ENCODE measurements around the gene P2RY14. TPM values are rescaled to one million over a fixed set of nuclear protein-coding genes. Genes with fewer than 3 reads are reported as not detected.

P2RY14 gene
- total RNA-seq, 2 experiments from 2014 or later: 0.51 to 0.70 TPM

DNA sequence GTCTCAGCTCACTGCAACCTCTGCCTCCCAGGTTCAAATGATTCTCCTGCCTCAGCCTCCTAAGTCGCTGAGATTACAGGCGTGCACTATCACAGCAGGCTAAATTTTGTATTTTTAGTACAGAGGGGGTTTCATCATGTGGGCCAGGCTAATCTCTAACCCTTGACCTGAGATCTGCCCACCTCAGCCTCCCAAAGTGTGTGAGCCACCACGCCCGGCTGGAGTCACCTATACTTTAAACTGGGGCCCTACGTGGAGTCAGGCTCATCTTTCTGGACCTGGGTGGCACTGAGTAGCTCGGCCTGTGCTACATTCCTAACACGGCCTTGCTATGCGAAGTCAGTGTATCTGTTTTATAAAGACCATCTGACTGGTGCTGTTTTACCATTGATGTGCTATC lies 81.1 kb downstream of the P2RY14 start:
- intact Hi-C loops (cut with micrococcal nuclease): no loop called here
- Mint-ChIP-seq H3K4me3 (no peak overlapping the region), H3K36me3 (ENCODE audit: low read depth) (peaks cover 79% of the 10 kb centered on the region), H3K27ac (peak overlapping the region; percentile 76), H3K27me3 (no peaks in the 10 kb centered on the region), H3K9me3 (peaks cover 10% of the 10 kb centered on the region), H3K4me1 (ENCODE audit: low read depth) (peaks cover 49% of the 10 kb centered on the region)
- TF ChIP-seq CTCF (IDR thresholded peaks at IDR 0.05): no peak
- ATAC-seq: no peak
- ChIA-PET POLR2A (interaction anchor here (0.7 to 6.9 kb wide), 9 partner anchors 10 to 1047 kb away, joined by 3 to 46 read pairs (median 4); no protein-coding TSS in a partner anchor), CTCF (interaction anchor here (0.8 to 2.0 kb wide), 8 partner anchors 8 to 31 kb away, joined by 3 to 8 read pairs (median 4); no protein-coding TSS in a partner anchor)
- DNase-seq: no peak

DNA sequence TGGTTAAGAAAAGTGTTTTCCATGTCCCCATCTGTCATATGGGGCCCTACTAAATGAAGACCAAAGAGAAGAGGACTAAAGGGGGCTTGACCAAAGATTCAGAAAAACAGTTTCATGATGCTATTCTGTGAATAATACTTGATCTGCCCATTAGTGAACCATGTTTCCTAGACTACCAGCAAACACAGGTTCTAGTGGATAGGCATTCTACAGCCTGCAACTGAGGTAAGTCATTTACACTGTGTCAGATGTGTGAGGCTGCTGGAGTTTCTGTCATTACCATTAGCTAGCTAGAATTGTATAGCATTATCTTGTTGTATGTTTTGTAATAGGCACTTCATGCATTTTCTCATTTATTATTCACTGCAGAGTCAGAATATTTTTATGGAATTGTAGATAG lies 81.9 kb downstream of the P2RY14 start:
- Mint-ChIP-seq H3K4me1 (ENCODE audit: low read depth) (peaks cover 52% of the 10 kb centered on the region), H3K4me3 (peak overlapping the region; percentile 3), H3K27ac (peak overlapping the region; percentile 81), H3K36me3 (ENCODE audit: low read depth) (peaks cover 73% of the 10 kb centered on the region), H3K9me3 (peaks cover 11% of the 10 kb centered on the region), H3K27me3 (no peaks in the 10 kb centered on the region)
- ATAC-seq (peak; percentile 33), DNase-seq (no peak)
- intact Hi-C loops (cut with micrococcal nuclease): no loop called here
- TF ChIP-seq CTCF (IDR thresholded peaks at IDR 0.05): no peak
- CTCF ChIA-PET: interaction anchor here (0.8 to 2.0 kb wide), 6 partner anchors 9 to 32 kb away, joined by 3 to 8 read pairs (median 4); no protein-coding TSS in a partner anchor
- POLR2A ChIA-PET: interaction anchor here (0.7 to 6.9 kb wide), 6 partner anchors 11 to 32 kb away, joined by 3 to 46 read pairs (median 6); no protein-coding TSS in a partner anchor

GRCh38 chr3:151195826-151196225 lies 82.5 kb downstream of the P2RY14 start:
- Mint-ChIP-seq H3K36me3 (ENCODE audit: low read depth) (peaks cover 73% of the 10 kb centered on the region), H3K27ac (peak overlapping the region; percentile 81), H3K4me1 (ENCODE audit: low read depth) (peaks cover 58% of the 10 kb centered on the region), H3K4me3 (no peak overlapping the region), H3K27me3 (no peaks in the 10 kb centered on the region), H3K9me3 (peaks cover 14% of the 10 kb centered on the region)
- ATAC-seq (no peak), DNase-seq (no peak)
- no peak for TF ChIP-seq CTCF (IDR thresholded peaks at IDR 0.05)
- CTCF ChIA-PET: interaction anchor here (0.7 to 1.6 kb wide), 4 partner anchors 11 to 33 kb away, joined by 3 to 8 read pairs (median 4); no protein-coding TSS in a partner anchor
- intact Hi-C loops (cut with micrococcal nuclease): no loop called here
- POLR2A ChIA-PET: interaction anchor here (1.7 to 6.9 kb wide), 2 partner anchors 11 to 12 kb away, joined by 9 to 46 read pairs; no protein-coding TSS in a partner anchor

DNA sequence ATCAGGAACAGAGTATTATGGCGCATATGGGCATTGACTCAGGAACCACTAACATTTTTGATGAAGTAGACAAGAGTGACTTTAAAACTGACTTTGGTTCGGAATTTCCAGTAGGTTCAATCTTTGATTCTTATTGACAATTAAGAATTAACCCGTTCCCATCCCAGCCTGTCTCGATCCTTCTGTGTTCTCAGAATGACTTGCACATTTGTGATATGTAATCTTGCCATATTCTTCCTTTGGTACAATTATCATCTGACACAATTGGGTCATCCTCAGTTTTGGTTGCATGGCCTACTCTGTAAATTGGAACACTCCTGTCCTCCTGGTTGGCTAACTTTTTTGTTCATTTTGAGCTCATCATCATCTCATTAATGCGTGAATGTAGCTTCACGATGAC lies 85.8 kb downstream of the P2RY14 start:
- intact Hi-C loops (cut with micrococcal nuclease): no loop called here
- CTCF ChIA-PET: interaction anchor here (0.6 to 1.6 kb wide), 6 partner anchors 9 to 25 kb away, joined by 3 to 4 read pairs (median 3); no protein-coding TSS in a partner anchor
- POLR2A ChIA-PET: interaction anchor here (0.6 to 4.2 kb wide), 5 partner anchors 9 to 35 kb away, joined by 3 to 25 read pairs (median 3); partner anchors contain the start of gene GPR171
- no peak for TF ChIP-seq CTCF (IDR thresholded peaks at IDR 0.05)
- Mint-ChIP-seq H3K4me3 (no peak overlapping the region), H3K27ac (peak overlapping the region; percentile 43), H3K9me3 (peaks cover 15% of the 10 kb centered on the region), H3K4me1 (ENCODE audit: low read depth) (peaks cover 68% of the 10 kb centered on the region), H3K27me3 (no peaks in the 10 kb centered on the region), H3K36me3 (ENCODE audit: low read depth) (peaks cover 50% of the 10 kb centered on the region)
- DNase-seq (no peak), ATAC-seq (no peak)

DNA sequence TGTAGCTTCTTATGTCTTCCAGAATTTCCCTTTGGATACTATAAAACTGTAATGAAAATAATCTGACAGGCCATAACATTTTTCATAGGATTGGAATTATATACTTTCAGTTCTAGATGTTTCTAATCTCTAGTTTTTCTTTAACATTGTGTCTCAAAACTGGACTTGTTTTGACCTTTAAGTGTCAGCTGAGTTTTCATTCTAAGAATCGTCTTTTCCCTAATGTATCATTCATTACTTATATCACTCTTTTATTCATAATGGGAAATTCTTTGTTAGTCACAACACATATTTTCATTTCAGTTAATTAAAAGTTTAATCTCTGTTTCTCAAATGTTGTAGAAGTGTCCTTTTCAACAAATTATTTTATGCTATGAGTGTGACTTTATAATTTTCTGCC lies 87.2 kb downstream of the P2RY14 start:
- POLR2A ChIA-PET: interaction anchor here (4.2 kb wide), 1 partner anchor 11 kb away, joined by 25 read pairs; the partner anchor contains the start of gene GPR171
- peaks cover 15% of the 10 kb centered on the region for H3K9me3 Mint-ChIP-seq
- ATAC-seq (peak; percentile 31), DNase-seq (no peak)
- CTCF ChIA-PET: interaction anchor here (1.2 kb wide), 1 partner anchor 23 kb away, joined by 3 read pairs; no protein-coding TSS in a partner anchor
- peaks cover 69% of the 10 kb centered on the region for H3K4me1 Mint-ChIP-seq (ENCODE audit: low read depth)
- intact Hi-C loops (cut with micrococcal nuclease): no loop called here
- peak overlapping the region; percentile 9 for H3K4me3 Mint-ChIP-seq
- peak overlapping the region; percentile 87 for H3K27ac Mint-ChIP-seq
- peaks cover 38% of the 10 kb centered on the region for H3K36me3 Mint-ChIP-seq (ENCODE audit: low read depth)
- H3K27me3 Mint-ChIP-seq: no peaks in the 10 kb centered on the region
- no peak for TF ChIP-seq CTCF (IDR thresholded peaks at IDR 0.05)

Measured in activated CD8-positive, alpha-beta T cell treated with anti-CD3 and anti-CD28 coated beads for 36 hours (primary cell).